Kidney tubule cell (primary cell): ENCODE data around the gene ZNF841.
"Not testable (repeated sequence)": the region's sequence is repeated elsewhere in the genome, so short reads cannot be mapped to it uniquely, and the experiment has no call there.

Source experiments
- DNase-seq: peaks from one replicate; pipeline ENCODE4 v3.0.0-alpha.2; 2018; ENCODE audit warnings: low spot score

Gene ZNF841

GRCh38 chr19:52066258-52066863, 29.2 kb downstream of the ZNF841 start:
- no peak for DNase-seq

- DNase-seq, result no peak
These were observed 30.2 kb downstream of the ZNF841 start for GRCh38 chr19:52065399-52065798.

GRCh38 chr19:52056480-52056879, 39.1 kb downstream of the ZNF841 start:
- DNase-seq, result not testable (repeated sequence)

- not testable (repeated sequence) for DNase-seq
These were observed 43.8 kb downstream of the ZNF841 start for GRCh38 chr19:52051736-52052135.

- peak; percentile 92 for DNase-seq
These were observed 46.7 kb downstream of the ZNF841 start, which contains the start of gene ZNF432 for GRCh38 chr19:52048555-52049501. TSS of gene ZNF432 (minus strand) at chr19:52048838. CDS start at chr19:52046868, 1,970 bp downstream.

GRCh38 chr19:52039169-52039568, 56.4 kb downstream of the ZNF841 start:
- no peak for DNase-seq

GRCh38 chr19:52034051-52034728, 61.4 kb downstream of the ZNF841 start:
- DNase-seq, result no peak

GRCh38 chr19:52028780-52029123, 66.8 kb downstream of the ZNF841 start:
- no peak for DNase-seq

GRCh38 chr19:52028027-52028779, 67.4 kb downstream of the ZNF841 start, which contains the start of gene ZNF614:
TSS of gene ZNF614 (minus strand) at chr19:52028379. CDS start at chr19:52025745, 2,634 bp downstream.
- peak; percentile 92 for DNase-seq

GRCh38 chr19:52026255-52026990, 69.1 kb downstream of the ZNF841 start:
- peak; percentile 7 for DNase-seq

- DNase-seq, result peak; percentile 10
These were observed 71.1 kb downstream of the ZNF841 start for GRCh38 chr19:52024478-52024877.

- no peak for DNase-seq
These were observed 73.4 kb downstream of the ZNF841 start for GRCh38 chr19:52022193-52022592.

- DNase-seq, result no peak
These were observed 75.1 kb downstream of the ZNF841 start for GRCh38 chr19:52020506-52020905.
